ENCODE measurements around the gene ESYT3. TPM values are rescaled to one million over a fixed set of nuclear protein-coding genes. Genes with fewer than 3 reads are reported as not detected.

ESYT3 gene
- total and polyA plus RNA-seq, 9 of the 15 experiments (the other 6 are each of a cell fraction or from before 2014, with no cell fraction given): not detected

DNA sequence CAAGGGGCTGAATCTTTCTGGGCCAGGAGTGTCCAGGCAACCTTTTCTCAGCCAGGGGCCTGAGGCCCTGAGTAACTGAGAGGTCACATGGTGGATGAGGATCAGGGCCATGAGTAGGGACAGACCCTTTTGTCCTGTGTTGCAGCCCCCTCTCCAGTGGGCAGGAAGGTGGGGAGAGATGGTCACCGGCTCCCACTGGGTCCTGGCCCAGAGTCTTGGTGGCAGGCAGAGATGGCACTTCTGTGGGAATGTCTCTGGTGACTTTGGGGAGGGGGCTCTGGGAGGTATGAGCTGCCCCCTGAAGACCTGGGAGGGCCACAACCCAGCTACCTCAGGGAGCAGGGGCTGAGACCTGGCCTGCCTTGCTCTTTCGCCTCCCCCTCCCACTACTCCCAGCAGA is 6.8 kb downstream of the ESYT3 start:
- POLR2A ChIA-PET: no interaction called here
- CTCF ChIA-PET (ENCODE audit: low intra/inter-chr PET ratio): no interaction called here
- Histone ChIP-seq H3K9me1 (ENCODE audit: control insufficient read depth, insufficient read depth, low read length) (no peaks in the 10 kb centered on the region), H3K27ac (ENCODE audit: extremely low read depth, low read depth, low read length) (no peak overlapping the region), H4K20me1 (replicated peaks; ENCODE audit: control insufficient read depth, insufficient read depth, low read length) (no peaks in the 10 kb centered on the region; the same call in 1 of the 2 replicates), H3K79me2 (ENCODE audit: control insufficient read depth, insufficient read depth, low read length) (no peaks in the 10 kb centered on the region), H3K4me3 (no peak overlapping the region), H3K27me3 (ENCODE audit: control insufficient read depth in 2 of 2, insufficient read depth in 2 of 2, low read length in 2 of 2) (peaks cover 0 to 40% of the 10 kb centered on the region in 2 experiments; a peak in 2 of 5 replicates), H2AFZ (ENCODE audit: low read depth, low read length) (no peak overlapping the region), H3K4me2 (ENCODE audit: insufficient read depth, low read length) (no peak overlapping the region), H3K36me3 (ENCODE audit: control insufficient read depth, insufficient read depth, low read length) (no peaks in the 10 kb centered on the region), H3K9me3 (replicated peaks; ENCODE audit: control insufficient read depth, insufficient read depth, low read depth, low read length) (no peaks in the 10 kb centered on the region), H3K9ac (ENCODE audit: insufficient read depth in 1 of 2, low read depth in 2 of 2, low read length in 2 of 2) (no peak overlapping the region), H3K4me1 (replicated peaks in 1 of 2; ENCODE audit: control insufficient read depth in 2 of 2, insufficient read depth in 2 of 2, low read length in 2 of 2) (peaks cover 0 to 10% of the 10 kb centered on the region in 2 experiments; a peak in 4 of 5 replicates)
- intact Hi-C loops (cut with micrococcal nuclease) (no loop called here), in situ Hi-C loops (cut with MboI) (no loop called here)
- TF ChIP-seq, protein P1, sequence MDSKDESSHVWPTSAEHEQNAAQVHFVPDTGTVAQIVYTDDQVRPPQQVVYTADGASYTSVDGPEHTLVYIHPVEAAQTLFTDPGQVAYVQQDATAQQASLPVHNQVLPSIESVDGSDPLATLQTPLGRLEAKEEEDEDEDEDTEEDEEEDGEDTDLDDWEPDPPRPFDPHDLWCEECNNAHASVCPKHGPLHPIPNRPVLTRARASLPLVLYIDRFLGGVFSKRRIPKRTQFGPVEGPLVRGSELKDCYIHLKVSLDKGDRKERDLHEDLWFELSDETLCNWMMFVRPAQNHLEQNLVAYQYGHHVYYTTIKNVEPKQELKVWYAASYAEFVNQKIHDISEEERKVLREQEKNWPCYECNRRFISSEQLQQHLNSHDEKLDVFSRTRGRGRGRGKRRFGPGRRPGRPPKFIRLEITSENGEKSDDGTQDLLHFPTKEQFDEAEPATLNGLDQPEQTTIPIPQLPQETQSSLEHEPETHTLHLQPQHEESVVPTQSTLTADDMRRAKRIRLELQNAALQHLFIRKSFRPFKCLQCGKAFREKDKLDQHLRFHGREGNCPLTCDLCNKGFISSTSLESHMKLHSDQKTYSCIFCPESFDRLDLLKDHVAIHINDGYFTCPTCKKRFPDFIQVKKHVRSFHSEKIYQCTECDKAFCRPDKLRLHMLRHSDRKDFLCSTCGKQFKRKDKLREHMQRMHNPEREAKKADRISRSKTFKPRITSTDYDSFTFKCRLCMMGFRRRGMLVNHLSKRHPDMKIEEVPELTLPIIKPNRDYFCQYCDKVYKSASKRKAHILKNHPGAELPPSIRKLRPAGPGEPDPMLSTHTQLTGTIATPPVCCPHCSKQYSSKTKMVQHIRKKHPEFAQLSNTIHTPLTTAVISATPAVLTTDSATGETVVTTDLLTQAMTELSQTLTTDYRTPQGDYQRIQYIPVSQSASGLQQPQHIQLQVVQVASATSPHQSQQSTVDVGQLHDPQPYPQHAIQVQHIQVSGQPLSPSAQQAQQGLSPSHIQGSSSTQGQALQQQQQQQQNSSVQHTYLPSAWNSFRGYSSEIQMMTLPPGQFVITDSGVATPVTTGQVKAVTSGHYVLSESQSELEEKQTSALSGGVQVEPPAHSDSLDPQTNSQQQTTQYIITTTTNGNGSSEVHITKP (IDR thresholded peaks at IDR 0.05; ENCODE audit: partially characterized antibody): no peak
- BruUV-seq (replicated peaks): no TSS peak
- no peak for FAIRE-seq
- DNase-seq (ENCODE audit: extremely low read depth in 1 of 4, low spot score in 3 of 4): no peak
- WGBS (ENCODE audit: insufficient coverage, low coverage, missing lambda C conversion rate): no CpG with 5 or more reads among the region's 2 CpGs
- no peak for ATAC-seq

DNA sequence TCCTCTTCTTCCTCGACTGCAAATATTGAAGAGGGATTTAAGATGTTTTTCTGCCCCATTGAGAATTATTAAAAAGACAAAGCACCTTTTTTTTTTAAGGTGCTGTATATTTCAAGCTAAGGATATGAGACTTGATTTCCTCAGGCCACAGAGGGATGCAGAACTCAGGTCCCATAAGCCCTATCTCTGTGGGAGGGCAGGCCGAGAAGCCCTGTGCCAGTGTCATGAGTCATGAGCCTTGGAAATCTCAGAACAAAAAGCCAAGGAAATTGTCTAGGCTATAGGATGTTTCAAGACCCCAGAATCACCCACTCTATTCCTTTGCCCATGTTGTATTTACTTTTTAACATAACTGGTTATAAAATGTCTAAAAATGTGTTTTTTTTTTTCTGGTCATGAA is 7.3 kb downstream of the ESYT3 start:
- intact Hi-C loops (cut with micrococcal nuclease): no loop called here
- H3K4me2 ChIP-seq (ENCODE audit: insufficient read depth, low read length): no peak overlapping the region
- FAIRE-seq (peak; percentile 57), DNase-seq (ENCODE audit: extremely low read depth in 1 of 4, low spot score in 3 of 4) (peak in 1 of 4 experiments; percentile 15), ATAC-seq (no peak)
- no peak overlapping the region for H3K9ac ChIP-seq (ENCODE audit: insufficient read depth in 1 of 2, low read depth in 2 of 2, low read length in 2 of 2)
- CTCF ChIA-PET (ENCODE audit: low intra/inter-chr PET ratio): no interaction called here
- peaks cover 0 to 36% of the 10 kb centered on the region in 2 experiments; a peak in 2 of 5 replicates for H3K27me3 ChIP-seq (ENCODE audit: control insufficient read depth in 2 of 2, insufficient read depth in 2 of 2, low read length in 2 of 2)
- H4K20me1 ChIP-seq (replicated peaks; ENCODE audit: control insufficient read depth, insufficient read depth, low read length): no peaks in the 10 kb centered on the region; the same call in 1 of the 2 replicates
- WGBS (ENCODE audit: insufficient coverage, low coverage, missing lambda C conversion rate): 11% methylated on average over 2 of the region's 2 CpGs
- no peaks in the 10 kb centered on the region for H3K36me3 ChIP-seq (ENCODE audit: control insufficient read depth, insufficient read depth, low read length)
- H3K4me3 ChIP-seq: no peak overlapping the region
- no peaks in the 10 kb centered on the region for H3K9me3 ChIP-seq (replicated peaks; ENCODE audit: control insufficient read depth, insufficient read depth, low read depth, low read length)
- H3K79me2 ChIP-seq (ENCODE audit: control insufficient read depth, insufficient read depth, low read length): no peaks in the 10 kb centered on the region
- no peak overlapping the region for H3K27ac ChIP-seq (ENCODE audit: extremely low read depth, low read depth, low read length)
- in situ Hi-C loops (cut with MboI): no loop called here
- POLR2A ChIA-PET: no interaction called here
- peaks cover 0 to 10% of the 10 kb centered on the region in 2 experiments; a peak in 4 of 5 replicates for H3K4me1 ChIP-seq (replicated peaks in 1 of 2; ENCODE audit: control insufficient read depth in 2 of 2, insufficient read depth in 2 of 2, low read length in 2 of 2)
- no peaks in the 10 kb centered on the region for H3K9me1 ChIP-seq (ENCODE audit: control insufficient read depth, insufficient read depth, low read length)
- BruUV-seq (replicated peaks): no TSS peak
- H2AFZ ChIP-seq (ENCODE audit: low read depth, low read length): no peak overlapping the region
- TF ChIP-seq, protein P2, sequence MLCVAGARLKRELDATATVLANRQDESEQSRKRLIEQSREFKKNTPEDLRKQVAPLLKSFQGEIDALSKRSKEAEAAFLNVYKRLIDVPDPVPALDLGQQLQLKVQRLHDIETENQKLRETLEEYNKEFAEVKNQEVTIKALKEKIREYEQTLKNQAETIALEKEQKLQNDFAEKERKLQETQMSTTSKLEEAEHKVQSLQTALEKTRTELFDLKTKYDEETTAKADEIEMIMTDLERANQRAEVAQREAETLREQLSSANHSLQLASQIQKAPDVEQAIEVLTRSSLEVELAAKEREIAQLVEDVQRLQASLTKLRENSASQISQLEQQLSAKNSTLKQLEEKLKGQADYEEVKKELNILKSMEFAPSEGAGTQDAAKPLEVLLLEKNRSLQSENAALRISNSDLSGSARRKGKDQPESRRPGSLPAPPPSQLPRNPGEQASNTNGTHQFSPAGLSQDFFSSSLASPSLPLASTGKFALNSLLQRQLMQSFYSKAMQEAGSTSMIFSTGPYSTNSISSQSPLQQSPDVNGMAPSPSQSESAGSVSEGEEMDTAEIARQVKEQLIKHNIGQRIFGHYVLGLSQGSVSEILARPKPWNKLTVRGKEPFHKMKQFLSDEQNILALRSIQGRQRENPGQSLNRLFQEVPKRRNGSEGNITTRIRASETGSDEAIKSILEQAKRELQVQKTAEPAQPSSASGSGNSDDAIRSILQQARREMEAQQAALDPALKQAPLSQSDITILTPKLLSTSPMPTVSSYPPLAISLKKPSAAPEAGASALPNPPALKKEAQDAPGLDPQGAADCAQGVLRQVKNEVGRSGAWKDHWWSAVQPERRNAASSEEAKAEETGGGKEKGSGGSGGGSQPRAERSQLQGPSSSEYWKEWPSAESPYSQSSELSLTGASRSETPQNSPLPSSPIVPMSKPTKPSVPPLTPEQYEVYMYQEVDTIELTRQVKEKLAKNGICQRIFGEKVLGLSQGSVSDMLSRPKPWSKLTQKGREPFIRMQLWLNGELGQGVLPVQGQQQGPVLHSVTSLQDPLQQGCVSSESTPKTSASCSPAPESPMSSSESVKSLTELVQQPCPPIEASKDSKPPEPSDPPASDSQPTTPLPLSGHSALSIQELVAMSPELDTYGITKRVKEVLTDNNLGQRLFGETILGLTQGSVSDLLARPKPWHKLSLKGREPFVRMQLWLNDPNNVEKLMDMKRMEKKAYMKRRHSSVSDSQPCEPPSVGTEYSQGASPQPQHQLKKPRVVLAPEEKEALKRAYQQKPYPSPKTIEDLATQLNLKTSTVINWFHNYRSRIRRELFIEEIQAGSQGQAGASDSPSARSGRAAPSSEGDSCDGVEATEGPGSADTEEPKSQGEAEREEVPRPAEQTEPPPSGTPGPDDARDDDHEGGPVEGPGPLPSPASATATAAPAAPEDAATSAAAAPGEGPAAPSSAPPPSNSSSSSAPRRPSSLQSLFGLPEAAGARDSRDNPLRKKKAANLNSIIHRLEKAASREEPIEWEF (CRISPR knock-in tag; IDR thresholded peaks at IDR 0.05): no peak
- TF ChIP-seq ZNF445 (CRISPR knock-in tag; IDR thresholded peaks at IDR 0.05; ENCODE audit: low read depth) (no peak), OTX1 (CRISPR knock-in tag; IDR thresholded peaks at IDR 0.05) (no peak), SAFB2 (IDR thresholded peaks at IDR 0.05; ENCODE audit: borderline replicate concordance, low read depth, low read length, severe bottlenecking) (no peak)
- TF ChIP-seq, protein P3, sequence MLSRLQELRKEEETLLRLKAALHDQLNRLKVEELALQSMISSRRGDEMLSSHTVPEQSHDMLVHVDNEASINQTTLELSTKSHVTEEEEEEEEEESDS (CRISPR knock-in tag; IDR thresholded peaks at IDR 0.05): no peak

All from K562 (cell line).